ENCODE measurements around the gene RAB24.
"Not testable (repeated sequence)": the region's sequence is repeated elsewhere in the genome, so short reads cannot be mapped to it uniquely, and the experiment has no call there.

RAB24 gene

DNA sequence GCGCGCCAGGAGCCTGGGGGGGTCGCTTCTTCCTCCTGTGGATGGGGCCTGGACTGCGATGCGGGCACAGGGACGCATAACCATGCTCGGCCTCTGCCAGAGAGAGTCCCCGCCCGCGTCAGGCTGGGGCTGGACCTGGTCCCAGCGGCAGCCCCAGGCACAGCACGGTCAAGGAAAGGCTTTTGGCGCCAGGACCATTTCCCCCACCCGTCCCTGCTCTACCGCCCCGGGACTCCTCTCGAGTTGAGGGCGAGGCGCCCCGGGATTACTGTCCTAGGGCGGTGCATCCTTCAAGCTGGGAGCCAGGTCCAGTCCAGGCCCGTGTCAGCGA, 7.8 kb upstream of the RAB24 start:
- H3K4me3 ChIP-seq (ENCODE audit: insufficient read depth, low read depth, low read length, poor library complexity, severe bottlenecking), result peak overlapping the region; percentile 58
- H3K4me1 ChIP-seq (ENCODE audit: control insufficient read depth, insufficient read depth, low read length, poor library complexity, severe bottlenecking), result peaks cover 38% of the 10 kb centered on the region

DNA sequence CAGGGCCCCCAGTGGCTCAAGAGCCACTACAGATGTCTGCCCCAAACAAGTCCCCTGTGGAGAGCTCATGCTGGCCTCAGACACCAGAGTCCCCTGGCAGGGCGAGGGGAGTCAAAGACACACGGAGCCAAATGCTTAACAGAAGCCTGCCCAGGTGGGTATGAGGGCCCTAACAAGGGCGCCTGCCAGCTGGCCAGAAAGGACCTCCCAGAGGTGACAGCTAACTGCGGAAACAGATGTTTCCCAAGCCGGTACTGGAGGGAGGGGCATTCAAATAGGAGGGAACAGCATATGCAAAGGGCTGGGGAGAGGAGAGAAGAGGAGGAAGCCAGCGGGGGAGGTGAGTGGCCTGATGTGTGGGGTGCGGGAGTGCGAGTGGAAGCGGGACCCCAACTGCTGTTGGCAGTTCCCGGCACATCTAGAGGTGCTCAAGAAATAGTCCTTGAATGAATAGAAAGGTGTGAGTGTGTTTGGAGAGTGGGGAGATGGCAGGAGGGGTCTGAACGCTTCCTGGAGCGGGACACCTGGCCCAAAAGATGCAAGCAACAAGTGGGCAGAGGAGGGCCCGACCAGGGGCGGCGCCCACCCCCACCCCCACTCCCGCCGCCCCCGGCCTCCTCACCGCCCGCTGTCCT, 7.4 kb upstream of the RAB24 start:
- H3K4me3 ChIP-seq (ENCODE audit: insufficient read depth, low read depth, low read length, poor library complexity, severe bottlenecking), result peak overlapping the region; percentile 58
- H3K4me1 ChIP-seq (ENCODE audit: control insufficient read depth, insufficient read depth, low read length, poor library complexity, severe bottlenecking), result peaks cover 38% of the 10 kb centered on the region
- no peak for DNase-seq

More for the DNA sequence above, 7.8 kb upstream of the RAB24 start:
- no peak overlapping the region for H3K27ac ChIP-seq (ENCODE audit: insufficient read depth, low read length, poor library complexity, severe bottlenecking)
- DNase-seq, result no peak
- no peaks in the 10 kb centered on the region for H3K27me3 ChIP-seq (replicated peaks; ENCODE audit: control insufficient read depth, insufficient read depth, low read length, poor library complexity, severe bottlenecking)
- peaks cover 8% of the 10 kb centered on the region for H3K36me3 ChIP-seq (ENCODE audit: control insufficient read depth, insufficient read depth, low read length)
- no peaks in the 10 kb centered on the region for H3K9me3 ChIP-seq (ENCODE audit: control insufficient read depth, low read length)

DNA sequence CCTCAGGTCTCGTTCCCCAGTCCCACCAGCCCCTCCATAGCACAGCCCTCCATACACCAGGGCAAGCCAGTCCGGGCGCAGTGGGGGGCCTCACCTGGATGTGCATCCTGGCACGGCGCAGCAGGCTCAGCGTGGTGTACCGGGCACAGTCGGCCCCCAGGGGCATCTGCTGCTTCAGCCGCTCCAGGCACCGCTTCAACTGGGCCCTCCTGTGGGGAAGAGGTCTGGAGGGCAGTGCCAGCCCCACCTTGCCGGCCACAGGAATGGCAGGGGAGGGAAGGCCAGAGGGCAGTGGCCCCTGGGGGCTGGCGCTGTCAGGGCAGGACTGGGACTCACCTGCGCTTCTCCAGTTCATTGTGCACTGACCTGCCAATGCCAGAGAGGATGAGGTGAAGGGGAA, 6.8 kb upstream of the RAB24 start:
- Histone ChIP-seq H3K36me3 (ENCODE audit: control insufficient read depth, insufficient read depth, low read length) (peaks cover 15% of the 10 kb centered on the region), H3K27ac (ENCODE audit: insufficient read depth, low read length, poor library complexity, severe bottlenecking) (no peak overlapping the region), H3K9me3 (ENCODE audit: control insufficient read depth, low read length) (no peaks in the 10 kb centered on the region), H3K27me3 (replicated peaks; ENCODE audit: control insufficient read depth, insufficient read depth, low read length, poor library complexity, severe bottlenecking) (no peaks in the 10 kb centered on the region), H3K4me3 (ENCODE audit: insufficient read depth, low read depth, low read length, poor library complexity, severe bottlenecking) (no peak overlapping the region), H3K4me1 (ENCODE audit: control insufficient read depth, insufficient read depth, low read length, poor library complexity, severe bottlenecking) (peaks cover 42% of the 10 kb centered on the region)
- DNase-seq, result no peak

More for the DNA sequence above, 7.4 kb upstream of the RAB24 start:
- Histone ChIP-seq H3K9me3 (ENCODE audit: control insufficient read depth, low read length) (no peaks in the 10 kb centered on the region), H3K27me3 (replicated peaks; ENCODE audit: control insufficient read depth, insufficient read depth, low read length, poor library complexity, severe bottlenecking) (no peaks in the 10 kb centered on the region), H3K36me3 (ENCODE audit: control insufficient read depth, insufficient read depth, low read length) (peaks cover 13% of the 10 kb centered on the region), H3K27ac (ENCODE audit: insufficient read depth, low read length, poor library complexity, severe bottlenecking) (no peak overlapping the region)

DNA sequence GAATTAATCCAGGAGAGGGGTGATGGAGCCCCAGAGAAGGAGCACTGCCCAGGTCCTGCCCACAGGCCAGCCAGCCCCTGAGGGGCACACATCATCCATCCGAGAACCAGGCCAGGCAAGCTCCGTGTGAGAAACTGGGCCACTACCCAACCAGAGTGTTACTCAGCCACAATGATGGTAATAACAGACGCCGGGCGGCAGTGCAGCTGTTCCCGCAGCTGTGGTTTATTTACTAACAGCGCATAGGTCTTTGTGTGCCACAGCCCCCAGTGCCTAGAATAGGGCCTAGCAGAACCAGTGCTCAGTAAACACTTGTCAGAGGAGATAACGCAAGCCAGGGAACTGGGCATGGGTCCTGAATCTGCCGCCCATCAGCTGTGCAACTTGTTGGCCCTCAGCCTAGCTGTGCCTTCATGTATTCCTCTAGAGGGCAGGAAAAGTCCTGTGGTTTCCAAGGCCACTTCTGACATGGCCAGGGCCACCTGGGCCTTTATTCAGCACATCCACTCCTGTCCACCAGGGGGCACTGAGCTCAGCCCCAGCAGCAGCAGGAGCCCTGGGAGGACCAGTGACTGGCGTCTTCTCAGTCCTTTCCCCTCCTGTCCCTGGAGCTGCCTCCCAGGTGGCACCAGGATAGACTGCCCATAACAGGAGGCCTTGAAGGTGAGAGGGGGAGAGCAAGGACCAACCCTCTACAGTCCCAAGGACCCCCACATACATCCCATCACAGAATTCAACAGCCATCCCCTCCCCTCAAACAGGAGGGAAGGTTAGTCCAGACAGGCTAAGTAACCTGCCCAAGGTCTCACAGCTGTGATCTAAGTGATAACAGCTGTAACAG, 6.1 kb upstream of the RAB24 start:
- no peaks in the 10 kb centered on the region for H3K9me3 ChIP-seq (ENCODE audit: control insufficient read depth, low read length)
- peak; percentile 43 to 64 (median 54) for DNase-seq
- no peak overlapping the region for H3K27ac ChIP-seq (ENCODE audit: insufficient read depth, low read length, poor library complexity, severe bottlenecking)
- peaks cover 49% of the 10 kb centered on the region for H3K4me1 ChIP-seq (ENCODE audit: control insufficient read depth, insufficient read depth, low read length, poor library complexity, severe bottlenecking)
- H3K4me3 ChIP-seq (ENCODE audit: insufficient read depth, low read depth, low read length, poor library complexity, severe bottlenecking), result no peak overlapping the region
- peaks cover 15% of the 10 kb centered on the region for H3K36me3 ChIP-seq (ENCODE audit: control insufficient read depth, insufficient read depth, low read length)
- H3K27me3 ChIP-seq (replicated peaks; ENCODE audit: control insufficient read depth, insufficient read depth, low read length, poor library complexity, severe bottlenecking), result no peaks in the 10 kb centered on the region

DNA sequence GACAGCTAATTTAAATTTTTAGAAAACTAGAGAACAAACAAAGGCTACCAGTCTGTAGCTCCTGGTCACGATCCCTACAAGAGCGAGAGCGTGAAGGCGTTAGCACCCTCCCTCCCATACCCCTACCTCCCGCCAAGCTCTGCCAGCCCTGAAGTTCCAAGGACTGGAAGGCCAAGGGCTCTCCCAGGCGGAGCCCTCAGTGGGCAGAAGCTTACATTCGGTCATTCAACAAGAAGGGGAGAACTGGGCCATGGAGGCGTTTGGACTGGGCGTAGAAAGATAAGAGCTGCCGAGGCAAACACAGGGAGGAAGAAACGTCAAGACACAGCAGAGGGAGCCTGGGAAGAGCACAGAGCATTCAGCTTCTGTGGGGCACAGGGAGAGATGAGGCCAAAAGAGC, 5.2 kb upstream of the RAB24 start:
- H3K4me3 ChIP-seq (ENCODE audit: insufficient read depth, low read depth, low read length, poor library complexity, severe bottlenecking), result no peak overlapping the region
- DNase-seq, result no peak
- H3K36me3 ChIP-seq (ENCODE audit: control insufficient read depth, insufficient read depth, low read length), result peaks cover 15% of the 10 kb centered on the region
- H3K27ac ChIP-seq (ENCODE audit: insufficient read depth, low read length, poor library complexity, severe bottlenecking), result no peak overlapping the region
- no peaks in the 10 kb centered on the region for H3K9me3 ChIP-seq (ENCODE audit: control insufficient read depth, low read length)
- H3K27me3 ChIP-seq (replicated peaks; ENCODE audit: control insufficient read depth, insufficient read depth, low read length, poor library complexity, severe bottlenecking), result no peaks in the 10 kb centered on the region
- peaks cover 54% of the 10 kb centered on the region for H3K4me1 ChIP-seq (ENCODE audit: control insufficient read depth, insufficient read depth, low read length, poor library complexity, severe bottlenecking)

DNA sequence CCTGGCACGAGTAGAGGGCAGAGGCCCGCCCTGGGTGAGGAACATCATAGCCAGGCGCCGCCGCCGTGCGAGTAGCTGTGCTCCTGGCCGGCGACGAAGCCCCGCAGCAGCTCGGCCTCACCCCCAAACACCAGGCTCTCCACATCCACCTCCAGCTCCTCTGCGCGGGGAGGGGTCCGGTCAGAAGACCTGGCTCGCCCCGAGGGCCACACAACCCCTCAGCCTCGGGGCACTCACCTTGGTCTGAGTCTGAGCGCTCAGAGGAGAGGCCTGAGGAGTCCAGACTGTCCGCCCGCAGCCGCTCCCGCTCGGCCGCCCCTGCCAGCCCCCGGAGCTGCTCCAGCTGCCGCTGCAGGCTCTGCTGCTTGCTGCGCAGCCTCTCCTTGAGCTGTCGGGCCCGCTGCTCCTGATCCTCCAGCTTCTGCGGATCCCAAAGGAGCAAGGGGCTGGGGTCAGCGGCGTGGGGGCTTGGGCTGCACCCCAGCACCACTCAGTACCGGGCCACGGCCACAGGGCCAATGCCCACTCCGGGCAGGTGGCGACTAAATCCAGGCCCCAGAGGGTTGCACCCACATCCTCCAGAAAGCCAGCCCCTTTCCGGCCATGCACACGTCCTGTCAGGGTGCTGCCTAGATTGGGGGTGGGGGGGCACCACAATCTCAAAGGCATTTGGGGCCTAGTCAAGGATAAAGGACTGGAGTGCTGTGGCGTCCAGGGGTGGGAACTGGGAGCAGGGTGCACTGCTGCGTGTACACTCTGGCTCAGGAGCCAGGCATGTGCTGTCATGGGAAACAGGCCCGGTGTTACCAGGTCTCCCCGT, 4.2 kb upstream of the RAB24 start:
- no peak overlapping the region for H3K4me3 ChIP-seq (ENCODE audit: insufficient read depth, low read depth, low read length, poor library complexity, severe bottlenecking)
- no peaks in the 10 kb centered on the region for H3K27me3 ChIP-seq (replicated peaks; ENCODE audit: control insufficient read depth, insufficient read depth, low read length, poor library complexity, severe bottlenecking)
- H3K4me1 ChIP-seq (ENCODE audit: control insufficient read depth, insufficient read depth, low read length, poor library complexity, severe bottlenecking), result peaks cover 52% of the 10 kb centered on the region
- H3K27ac ChIP-seq (ENCODE audit: insufficient read depth, low read length, poor library complexity, severe bottlenecking), result no peak overlapping the region
- no peak for DNase-seq
- no peaks in the 10 kb centered on the region for H3K9me3 ChIP-seq (ENCODE audit: control insufficient read depth, low read length)
- peaks cover 15% of the 10 kb centered on the region for H3K36me3 ChIP-seq (ENCODE audit: control insufficient read depth, insufficient read depth, low read length)

DNA sequence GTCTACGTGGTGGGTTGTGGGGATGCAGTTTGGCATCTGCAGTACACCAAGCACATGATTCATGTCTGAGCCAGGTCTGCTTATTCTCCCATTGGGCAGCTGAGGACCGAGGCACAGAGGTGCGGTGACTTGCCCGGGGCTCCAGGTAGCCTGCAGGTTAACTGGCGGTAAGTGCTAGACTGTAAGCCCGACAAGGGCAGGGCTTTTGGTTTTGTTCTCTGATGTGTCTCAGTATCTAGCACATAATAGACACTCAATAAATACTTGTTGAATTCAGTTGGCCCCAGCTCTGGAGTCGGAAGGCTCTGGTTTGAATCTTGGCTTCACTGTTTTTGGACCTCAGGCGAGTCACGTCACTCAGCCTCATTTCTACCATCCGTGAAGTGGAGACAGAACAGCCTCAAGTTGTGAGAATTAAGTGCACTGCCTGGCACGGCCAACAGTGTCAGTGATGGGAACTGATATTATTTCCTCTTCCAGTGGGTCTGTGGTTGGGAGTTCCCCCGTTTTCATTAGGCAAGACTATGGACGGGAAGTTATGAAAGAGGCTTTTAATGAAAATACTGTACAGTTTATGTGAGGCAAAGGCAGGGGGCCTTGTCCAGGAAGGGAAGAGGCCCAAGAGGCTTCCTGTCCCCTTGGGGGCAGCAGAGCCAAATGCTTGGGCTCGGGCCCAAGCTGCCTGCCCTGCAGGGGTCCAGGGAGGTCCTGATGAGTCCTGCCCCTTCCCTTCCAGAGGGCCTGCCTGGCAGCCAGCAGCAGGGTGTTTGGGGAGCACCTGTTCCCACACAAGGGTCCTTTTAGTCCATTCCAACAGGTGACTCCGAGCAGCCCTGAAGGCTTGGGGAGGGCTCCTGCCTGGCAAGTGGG, 3.4 kb upstream of the RAB24 start:
- no peak for DNase-seq
- H3K4me3 ChIP-seq (ENCODE audit: insufficient read depth, low read depth, low read length, poor library complexity, severe bottlenecking), result no peak overlapping the region
- H3K4me1 ChIP-seq (ENCODE audit: control insufficient read depth, insufficient read depth, low read length, poor library complexity, severe bottlenecking), result peaks cover 54% of the 10 kb centered on the region

DNA sequence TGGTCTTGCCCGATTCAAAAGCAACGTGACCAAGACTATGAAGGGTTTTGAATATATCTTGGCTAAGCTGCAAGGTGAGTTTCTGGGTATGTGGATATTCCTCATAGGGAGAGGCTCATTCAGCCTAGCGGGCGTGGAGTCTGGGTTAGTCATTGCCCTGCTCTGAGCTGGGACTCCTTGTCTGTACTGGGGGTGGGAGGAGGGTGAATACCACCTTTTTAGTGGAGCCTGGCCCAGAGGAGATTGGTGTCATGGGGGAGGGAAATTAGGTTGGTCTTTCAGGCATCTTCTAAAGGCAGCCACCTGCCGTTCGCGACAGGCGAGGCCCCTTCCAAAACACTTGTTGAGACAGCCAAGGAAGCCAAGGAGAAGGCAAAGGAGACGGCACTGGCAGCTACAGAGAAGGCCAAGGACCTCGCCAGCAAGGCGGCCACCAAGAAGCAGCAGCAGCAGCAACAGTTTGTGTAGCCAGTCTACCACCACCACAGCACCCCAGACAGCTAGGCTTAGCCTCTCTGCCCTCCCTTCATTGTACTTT, 2.7 kb upstream of the RAB24 start:
- H3K9me3 ChIP-seq (ENCODE audit: control insufficient read depth, low read length); H3K4me3 ChIP-seq (ENCODE audit: insufficient read depth, low read depth, low read length, poor library complexity, severe bottlenecking); H3K27ac ChIP-seq (ENCODE audit: insufficient read depth, low read length, poor library complexity, severe bottlenecking); DNase-seq; H3K27me3 ChIP-seq (replicated peaks; ENCODE audit: control insufficient read depth, insufficient read depth, low read length, poor library complexity, severe bottlenecking): not testable (repeated sequence)
- H3K36me3 ChIP-seq (ENCODE audit: control insufficient read depth, insufficient read depth, low read length), result peaks cover 15% of the 10 kb centered on the region
- H3K4me1 ChIP-seq (ENCODE audit: control insufficient read depth, insufficient read depth, low read length, poor library complexity, severe bottlenecking), result peaks cover 53% of the 10 kb centered on the region

More for the DNA sequence above, 3.4 kb upstream of the RAB24 start:
- Histone ChIP-seq H3K9me3 (ENCODE audit: control insufficient read depth, low read length) (no peaks in the 10 kb centered on the region), H3K36me3 (ENCODE audit: control insufficient read depth, insufficient read depth, low read length) (peaks cover 15% of the 10 kb centered on the region), H3K27ac (ENCODE audit: insufficient read depth, low read length, poor library complexity, severe bottlenecking) (peak overlapping the region; percentile 2), H3K27me3 (replicated peaks; ENCODE audit: control insufficient read depth, insufficient read depth, low read length, poor library complexity, severe bottlenecking) (no peaks in the 10 kb centered on the region)

DNA sequence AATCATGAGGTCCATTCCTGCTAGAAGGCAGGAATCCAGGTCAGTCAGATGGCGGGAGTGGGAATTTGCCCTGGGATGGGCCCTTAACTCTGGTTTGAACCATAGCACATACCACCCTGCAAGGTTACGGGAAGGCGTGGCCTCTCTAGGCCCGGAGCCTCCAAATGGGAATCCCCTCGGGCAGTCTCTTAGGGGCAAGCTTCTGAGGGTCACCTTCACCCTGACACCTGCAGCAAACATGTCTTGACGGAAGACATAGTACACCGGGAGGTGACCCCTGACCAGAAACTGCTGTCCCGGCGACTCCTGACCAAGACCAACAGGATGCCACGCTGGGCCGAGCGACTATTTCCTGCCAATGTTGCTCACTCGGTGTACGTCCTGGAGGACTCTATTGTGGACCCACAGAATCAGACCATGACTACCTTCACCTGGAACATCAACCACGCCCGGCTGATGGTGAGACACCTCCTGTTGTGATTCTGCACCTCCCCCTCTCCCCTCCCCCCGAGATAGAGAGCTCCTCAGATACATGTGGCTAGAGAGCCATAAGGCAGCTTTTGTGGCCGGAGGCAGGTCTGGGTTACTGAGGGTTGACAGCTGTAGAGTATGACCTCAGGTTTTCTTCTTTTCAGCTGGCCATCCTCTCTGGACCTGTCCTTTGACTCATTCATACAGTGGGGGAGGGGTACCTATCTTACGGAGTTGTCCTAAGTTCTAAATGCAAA, 1.0 kb upstream of the RAB24 start:
- Histone ChIP-seq H3K36me3 (ENCODE audit: control insufficient read depth, insufficient read depth, low read length) (peaks cover 15% of the 10 kb centered on the region), H3K4me1 (ENCODE audit: control insufficient read depth, insufficient read depth, low read length, poor library complexity, severe bottlenecking) (peaks cover 49% of the 10 kb centered on the region)
- DNase-seq, result peak in 1 of 3 donors; percentile 33

More for the DNA sequence above, 1.0 kb upstream of the RAB24 start:
- Histone ChIP-seq H3K9me3 (ENCODE audit: control insufficient read depth, low read length) (no peaks in the 10 kb centered on the region), H3K27me3 (replicated peaks; ENCODE audit: control insufficient read depth, insufficient read depth, low read length, poor library complexity, severe bottlenecking) (no peaks in the 10 kb centered on the region), H3K4me3 (ENCODE audit: insufficient read depth, low read depth, low read length, poor library complexity, severe bottlenecking) (peak overlapping the region; percentile 70), H3K27ac (ENCODE audit: insufficient read depth, low read length, poor library complexity, severe bottlenecking) (peak overlapping the region; percentile 83)
